Ovary (tissue), 9 donors: ENCODE results near the gene CCDC124. TPM values are rescaled to one million over a fixed set of nuclear protein-coding genes. Genes with fewer than 3 reads are reported as not detected.

Experiments
- DNase-seq, 5 donors: peaks; one replicate each; pipeline ENCODE4 v3.0.0-alpha.2; 2019 to 2020
- H3K27ac ChIP-seq, 2 donors: fragments of 200-600 bp; one replicate each; pipeline versions ENCODE4 v1.5.1 to v1.8.0; 2019 to 2022
- H3K27me3 ChIP-seq: fragments of 200-600 bp; one replicate; pipeline ENCODE4 v1.8.0; 2022
- H3K36me3 ChIP-seq: fragments of 200-600 bp; sonication (generic); one replicate; pipeline ENCODE4 v1.5.1; 2019
- H3K4me1 ChIP-seq: one replicate; pipeline ENCODE4 v1.8.1; 2013; ENCODE audit warnings: mild to moderate bottlenecking, moderate library complexity; ENCODE audit not compliant: insufficient read depth
- H3K4me3 ChIP-seq: fragments of 200-600 bp; sonication (generic); one replicate; pipeline ENCODE4 v1.5.1; 2017
- H3K9me3 ChIP-seq, 2 donors: fragments of 200-600 bp in 1 of 2; sonication (generic) in 1 of 2; one replicate each; pipeline versions ENCODE4 v1.5.1 to v1.8.1; 2013 to 2019; ENCODE audit warnings: mild to moderate bottlenecking in 1 of 2, moderate library complexity in 1 of 2
- EP300 ChIP-seq: sonication (generic); formaldehyde crosslinking; IDR thresholded peaks from one replicate; pipeline ENCODE4 v1.6.1; 2017; ENCODE audit warnings: antibody characterized with exemption
- POLR2A ChIP-seq: fragments of 450-650 bp; IDR thresholded peaks from one replicate; pipeline ENCODE4 v1.6.1; 2017; ENCODE audit warnings: antibody characterized with exemption, mild to moderate bottlenecking, moderate library complexity
- WGBS, 3 donors: extraction: QIAGEN DNeasy Blood & Tissue Kit in 1 of 3; methylation state at CpG; one replicate each; pipeline versions ENCODE4 v1.1.5 to v1.1.7; 2013 to 2017; 5-methylcytosine and 5-hydroxymethylcytosine counted together
- intact Hi-C, 4 donors: fragments of 100-400 bp; cut with DNase I; formaldehyde crosslinking; loops; one replicate each; pipeline versions ENCODE4 v1.11.0 to v1.15.1; 2022 to 2023
- polyA plus RNA-seq, 2 donors: library from polyadenylated mRNA; stranded (reverse); fragments of 200-250 nt in 1 of 2; fragments of 350-450 nt in 1 of 2; fragmentation: Illumina TruSeq in 1 of 2; extraction: RNeasy Lipid Tissue Mini Kit (QIAGEN cat#74804) in 1 of 2; gene quantifications; one replicate each; pipeline ENCODE4 v1.2.3, GENCODE V29; 2013 to 2014
- total RNA-seq, 7 donors: library from RNA; depleted of rRNA in 2 of 7; stranded (reverse); fragments of >200 nt in 2 of 7; fragmentation: NEBNext Ultra II Directional in 3 of 7; extraction: Animal tissue kit (Norgen Biotek cat#: 25700) in 3 of 7; gene quantifications; one replicate each; pipeline versions ENCODE4 v1.1.0 to v1.2.4, GENCODE V29; 2016 to 2023
- TF ChIP-seq, protein P1 (sequence below), 3 donors: fragments of 450-650 bp in 2 of 3; fragments of 200-600 bp in 1 of 3; IDR thresholded peaks; one replicate each; pipeline versions ENCODE4 v1.5.1 to v1.8.0; 2016 to 2022; ENCODE audit warnings: antibody characterized with exemption in 3 of 3, mild to moderate bottlenecking in 1 of 3
- donor health status: DM: no; HTN: no; CAD: no; lungs with moderate emphysema.
- donor health status: DM: no; HTN: no; CAD: no.
- donor health status: Bipolar disorder and iron deficiency.
- donor health status: DM: yes; HTN: yes; CAD: no.
- donor health status: DM: no; HTN: no; CAD: no.
- donor health status: DM: yes; HTN: yes; CAD: no.

Gene CCDC124
- total and polyA plus RNA-seq, 9 donors: 4.7 to 74.5 (median 50.4) TPM

DNA sequence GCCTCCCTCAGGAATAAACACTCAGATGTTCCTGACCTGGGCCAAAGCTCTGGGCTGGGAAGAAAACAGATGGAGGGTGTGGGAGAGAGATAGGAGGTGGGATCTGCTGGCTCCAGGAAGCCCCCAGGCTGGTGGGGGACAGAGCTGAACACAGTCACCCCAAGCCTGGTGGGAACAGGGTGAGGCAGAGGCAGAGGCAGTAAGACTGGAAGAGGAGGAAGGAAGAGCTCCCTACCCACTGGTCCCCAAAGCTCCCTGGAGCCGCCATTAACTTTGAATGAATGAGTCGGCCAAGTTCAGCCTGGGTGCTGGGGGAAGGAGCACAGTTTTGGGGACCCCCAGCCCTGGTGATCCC is 33.3 kb downstream of the CCDC124 start:
- Histone ChIP-seq H3K9me3 (no peaks in the 10 kb centered on the region), H3K4me1 (peaks cover 3% of the 10 kb centered on the region), H3K36me3 (no peaks in the 10 kb centered on the region), H3K27ac (no peak overlapping the region), H3K4me3 (no peak overlapping the region), H3K27me3 (no peaks in the 10 kb centered on the region)
- WGBS, 3 donors: 53 to 56% (median 56%) methylated on average over 2 of the region's 2 CpGs
- DNase-seq: no peak
- intact Hi-C loops: no loop called here
- TF ChIP-seq, protein P1, sequence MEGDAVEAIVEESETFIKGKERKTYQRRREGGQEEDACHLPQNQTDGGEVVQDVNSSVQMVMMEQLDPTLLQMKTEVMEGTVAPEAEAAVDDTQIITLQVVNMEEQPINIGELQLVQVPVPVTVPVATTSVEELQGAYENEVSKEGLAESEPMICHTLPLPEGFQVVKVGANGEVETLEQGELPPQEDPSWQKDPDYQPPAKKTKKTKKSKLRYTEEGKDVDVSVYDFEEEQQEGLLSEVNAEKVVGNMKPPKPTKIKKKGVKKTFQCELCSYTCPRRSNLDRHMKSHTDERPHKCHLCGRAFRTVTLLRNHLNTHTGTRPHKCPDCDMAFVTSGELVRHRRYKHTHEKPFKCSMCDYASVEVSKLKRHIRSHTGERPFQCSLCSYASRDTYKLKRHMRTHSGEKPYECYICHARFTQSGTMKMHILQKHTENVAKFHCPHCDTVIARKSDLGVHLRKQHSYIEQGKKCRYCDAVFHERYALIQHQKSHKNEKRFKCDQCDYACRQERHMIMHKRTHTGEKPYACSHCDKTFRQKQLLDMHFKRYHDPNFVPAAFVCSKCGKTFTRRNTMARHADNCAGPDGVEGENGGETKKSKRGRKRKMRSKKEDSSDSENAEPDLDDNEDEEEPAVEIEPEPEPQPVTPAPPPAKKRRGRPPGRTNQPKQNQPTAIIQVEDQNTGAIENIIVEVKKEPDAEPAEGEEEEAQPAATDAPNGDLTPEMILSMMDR (IDR thresholded peaks at IDR 0.05): no peak
- TF ChIP-seq POLR2A (no peak), EP300 (no peak)

DNA sequence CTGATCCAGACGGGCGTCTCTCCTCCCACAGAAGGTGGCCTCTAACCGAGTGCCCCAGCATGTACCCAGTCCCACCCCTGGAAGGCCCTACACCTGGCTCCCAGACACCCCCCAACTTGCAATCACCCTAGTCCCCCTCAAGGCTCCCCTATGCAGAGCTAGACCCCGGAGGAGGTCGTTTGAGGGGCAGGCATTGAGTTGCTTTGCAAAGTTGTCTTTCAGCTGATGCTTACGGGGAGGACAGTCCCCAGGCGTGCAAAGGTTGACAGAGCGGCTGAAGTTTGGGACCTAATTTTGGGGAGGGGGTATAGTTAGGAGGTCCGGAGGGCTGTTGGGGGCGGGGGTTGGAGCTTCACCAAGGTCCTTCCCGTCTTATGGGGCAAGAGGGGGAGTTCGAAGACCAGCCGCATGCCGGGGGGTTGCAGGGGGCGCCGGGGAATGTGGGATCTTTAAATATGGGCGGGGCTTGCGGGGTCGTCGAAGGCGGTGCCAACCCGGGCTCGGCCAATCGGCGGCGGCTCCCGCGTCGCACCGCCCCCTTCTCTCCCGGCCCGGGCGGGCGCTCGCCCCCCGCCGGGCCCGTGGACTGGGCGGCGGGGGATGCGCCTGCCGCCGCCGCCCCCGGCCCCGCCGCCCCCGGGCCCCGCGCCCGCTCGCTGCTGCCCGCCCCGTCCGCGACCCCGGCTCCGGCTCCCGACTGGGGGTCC is 33.9 kb downstream of the CCDC124 start, which contains the start of gene KCNN1:
KCNN1 (plus strand) TSS at position 558 of the 707 bp plus-strand sequence. CDS start 6,782 bp downstream, outside the sequence.
- H3K27me3 ChIP-seq: no peaks in the 10 kb centered on the region
- H3K27ac ChIP-seq: no peak within 1 kb of the TSS
- H3K4me3 ChIP-seq: no peak within 1 kb of the TSS
- intact Hi-C loops: no loop called here
- no peaks in the 10 kb centered on the region for H3K9me3 ChIP-seq
- TF ChIP-seq POLR2A: no peak
- TF ChIP-seq, protein P1 (IDR thresholded peaks at IDR 0.05): no peak
- DNase-seq: peak in 1 of 5 donors; percentile 51
- WGBS, 3 donors: 2 to 20% (median 4%) methylated on average over 8 to 57 of the region's 59 CpGs
- no peaks in the 10 kb centered on the region for H3K36me3 ChIP-seq
- peaks cover 3% of the 10 kb centered on the region for H3K4me1 ChIP-seq

DNA sequence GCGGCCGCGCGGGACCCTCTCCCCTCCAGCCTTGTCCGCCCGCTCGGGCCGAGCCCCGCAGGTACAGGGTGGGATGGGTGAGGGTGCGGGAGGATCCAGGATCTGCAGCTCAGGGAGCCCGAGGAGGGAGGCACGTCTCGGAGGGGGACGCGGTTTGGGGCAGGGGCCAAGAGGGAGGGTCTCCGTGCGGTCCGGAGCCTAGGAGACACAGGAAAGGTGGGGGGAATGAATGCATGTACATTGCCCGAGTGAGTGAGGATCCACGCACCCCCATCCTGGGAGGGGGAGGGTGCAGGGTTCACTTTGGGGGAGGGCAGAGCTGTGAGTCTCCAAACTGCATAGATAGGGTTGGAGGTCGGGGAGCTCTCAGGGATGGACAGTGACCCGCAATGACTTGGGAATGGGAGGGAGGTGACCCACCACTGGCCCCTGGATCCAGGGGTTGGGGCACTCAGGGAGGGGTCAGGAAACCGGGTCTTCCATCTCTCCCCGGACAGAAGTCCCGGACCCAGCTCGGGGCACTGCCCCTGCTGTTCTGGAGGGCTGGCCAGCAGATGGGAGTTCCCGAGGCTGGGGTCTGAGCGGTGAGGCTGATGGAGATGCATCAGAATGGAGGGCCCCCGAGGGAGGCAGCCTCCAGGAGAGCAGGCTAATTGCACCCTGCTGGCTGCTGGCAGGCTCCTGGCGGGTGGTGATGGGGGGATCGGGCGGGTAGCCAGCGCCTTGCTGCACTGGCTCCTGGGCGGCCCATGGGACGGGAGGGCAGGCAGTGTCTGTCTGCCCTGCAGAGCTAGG is 34.6 kb downstream of the CCDC124 start:
- no peak overlapping the region for H3K4me3 ChIP-seq
- no peak for DNase-seq
- WGBS, 3 donors: 10 to 15% (median 14%) methylated on average over 30 to 35 of the region's 35 CpGs
- H3K4me1 ChIP-seq: peaks cover 3% of the 10 kb centered on the region
- TF ChIP-seq, protein P1 (IDR thresholded peaks at IDR 0.05): no peak
- TF ChIP-seq POLR2A (no peak), EP300 (no peak)
- no peaks in the 10 kb centered on the region for H3K9me3 ChIP-seq
- intact Hi-C loops: no loop called here
- H3K27me3 ChIP-seq: no peaks in the 10 kb centered on the region
- no peaks in the 10 kb centered on the region for H3K36me3 ChIP-seq
- no peak overlapping the region for H3K27ac ChIP-seq

DNA sequence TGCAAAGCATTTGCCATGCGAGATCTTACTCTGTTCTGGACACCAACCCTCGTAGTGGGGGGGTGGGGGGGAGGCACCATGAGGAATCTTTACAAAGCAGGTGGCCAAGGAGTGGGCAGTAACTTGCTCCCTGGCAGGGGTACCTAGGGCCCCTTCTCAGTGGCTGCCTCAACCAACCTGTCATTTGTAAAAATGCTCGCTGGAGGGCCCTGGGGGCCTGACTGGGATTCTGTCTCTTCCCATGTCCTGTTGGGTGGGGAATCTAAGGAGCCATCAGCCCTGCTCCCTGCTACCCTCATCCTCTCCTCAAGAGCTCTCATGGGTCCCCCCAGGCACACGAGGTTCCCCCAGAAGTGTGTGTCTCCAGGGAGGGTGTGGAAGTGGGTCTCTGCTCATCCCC is 35.5 kb downstream of the CCDC124 start:
- 66 to 79% (median 77%) methylated on average over 4 of the region's 4 CpGs for WGBS, 3 donors
- Histone ChIP-seq H3K27me3 (no peaks in the 10 kb centered on the region), H3K4me3 (no peak overlapping the region), H3K27ac (no peak overlapping the region), H3K9me3 (no peaks in the 10 kb centered on the region), H3K36me3 (no peaks in the 10 kb centered on the region), H3K4me1 (peaks cover 3% of the 10 kb centered on the region)
- intact Hi-C loops: no loop called here
- no peak for DNase-seq
- TF ChIP-seq, protein P1 (IDR thresholded peaks at IDR 0.05): no peak
- TF ChIP-seq POLR2A (no peak), EP300 (no peak)
